Hippocampal formation (tissue), 2 donors: Measurements from ENCODE around the gene RPL41.
"Not testable (repeated sequence)": the region's sequence is repeated elsewhere in the genome, so short reads cannot be mapped to it uniquely, and the experiment has no call there.

Experiments used
- DNase-seq, 2 donors: peaks; one replicate each; lab custom pipeline; 2025; lab: John Stamatoyannopoulos, UW

The RPL41 gene

GRCh38 chr12:56103066-56103711 is 13.2 kb upstream of the RPL41 start:
- DNase-seq, result no peak

- DNase-seq, result no peak
Observed at GRCh38 chr12:56103823-56104108, 12.7 kb upstream of the RPL41 start.

- peak; percentile 96 to 97 for DNase-seq
Observed at GRCh38 chr12:56104109-56104814, 12.2 kb upstream of the RPL41 start, which contains the start of gene PA2G4. Gene PA2G4, plus strand, starts transcription at chr12:56104559. Its CDS starts 179 bp downstream, at chr12:56104738.

GRCh38 chr12:56104815-56105608 is 11.4 kb upstream of the RPL41 start:
- DNase-seq, result no peak

DNA sequence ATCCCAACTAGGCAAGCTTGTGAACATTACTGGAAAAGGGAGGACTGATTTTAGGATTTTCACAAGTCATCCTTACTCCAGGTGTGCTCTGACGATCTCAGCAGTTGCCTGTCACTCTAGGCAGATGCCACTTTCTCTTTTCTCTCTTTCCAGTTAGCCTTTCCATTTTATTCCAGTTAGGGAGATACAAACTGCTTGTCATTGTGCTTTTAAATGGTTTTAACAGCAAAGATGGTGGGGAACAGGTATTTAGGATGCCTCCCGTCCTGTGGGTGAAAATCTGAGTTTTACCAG is 10.9 kb upstream of the RPL41 start:
- no peak for DNase-seq

- no peak for DNase-seq
Observed at GRCh38 chr12:56107242-56107641, 9.2 kb upstream of the RPL41 start.

- DNase-seq, result no peak
Observed at GRCh38 chr12:56110571-56110970, 5.9 kb upstream of the RPL41 start.

DNA sequence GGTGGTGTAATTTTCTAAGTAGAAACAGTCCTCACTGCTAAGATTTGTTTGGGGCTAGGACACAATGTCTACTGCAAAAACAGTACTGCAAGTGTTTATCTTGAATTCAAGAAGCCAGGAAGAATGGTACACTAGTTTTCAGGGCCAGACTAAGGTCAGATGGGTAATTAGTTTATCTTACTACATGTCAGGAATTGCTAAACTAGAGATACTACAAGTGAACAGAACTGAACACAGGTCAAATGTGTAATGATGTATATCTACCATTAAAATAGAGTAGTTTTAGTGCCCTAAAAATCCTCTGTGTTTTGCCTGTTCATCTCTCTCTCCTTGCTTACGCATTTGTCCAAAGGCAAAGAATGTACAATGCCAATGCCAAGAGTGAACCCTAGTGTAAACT is 2.3 kb upstream of the RPL41 start:
- DNase-seq, result no peak

- DNase-seq, result no peak
Observed at GRCh38 chr12:56115329-56115728, 1.1 kb upstream of the RPL41 start.

DNA sequence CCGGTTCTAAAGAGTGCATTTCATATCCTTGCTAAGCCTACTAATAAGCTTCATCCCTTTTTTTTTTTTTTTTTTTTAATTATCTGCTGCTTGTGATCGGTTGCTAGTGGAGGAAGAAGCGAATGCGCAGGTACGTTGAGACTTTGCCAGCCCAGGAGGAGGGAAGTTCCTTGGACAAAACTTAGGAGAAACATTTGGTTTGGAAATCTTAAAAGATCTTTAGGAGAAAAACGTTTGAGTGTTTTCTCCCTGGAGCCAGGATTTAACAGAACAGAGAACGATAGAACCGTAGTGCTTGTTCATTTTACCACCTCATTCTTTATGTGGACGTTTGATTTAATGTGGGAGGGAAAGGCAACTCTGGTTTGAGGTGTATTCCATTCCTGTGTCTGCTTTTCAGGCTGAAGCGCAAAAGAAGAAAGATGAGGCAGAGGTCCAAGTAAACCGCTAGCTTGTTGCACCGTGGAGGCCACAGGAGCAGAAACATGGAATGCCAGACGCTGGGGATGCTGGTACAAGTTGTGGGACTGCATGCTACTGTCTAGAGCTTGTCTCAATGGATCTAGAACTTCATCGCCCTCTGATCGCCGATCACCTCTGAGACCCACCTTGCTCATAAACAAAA is 761 bp downstream of the RPL41 start:
- not testable (repeated sequence) for DNase-seq

DNA sequence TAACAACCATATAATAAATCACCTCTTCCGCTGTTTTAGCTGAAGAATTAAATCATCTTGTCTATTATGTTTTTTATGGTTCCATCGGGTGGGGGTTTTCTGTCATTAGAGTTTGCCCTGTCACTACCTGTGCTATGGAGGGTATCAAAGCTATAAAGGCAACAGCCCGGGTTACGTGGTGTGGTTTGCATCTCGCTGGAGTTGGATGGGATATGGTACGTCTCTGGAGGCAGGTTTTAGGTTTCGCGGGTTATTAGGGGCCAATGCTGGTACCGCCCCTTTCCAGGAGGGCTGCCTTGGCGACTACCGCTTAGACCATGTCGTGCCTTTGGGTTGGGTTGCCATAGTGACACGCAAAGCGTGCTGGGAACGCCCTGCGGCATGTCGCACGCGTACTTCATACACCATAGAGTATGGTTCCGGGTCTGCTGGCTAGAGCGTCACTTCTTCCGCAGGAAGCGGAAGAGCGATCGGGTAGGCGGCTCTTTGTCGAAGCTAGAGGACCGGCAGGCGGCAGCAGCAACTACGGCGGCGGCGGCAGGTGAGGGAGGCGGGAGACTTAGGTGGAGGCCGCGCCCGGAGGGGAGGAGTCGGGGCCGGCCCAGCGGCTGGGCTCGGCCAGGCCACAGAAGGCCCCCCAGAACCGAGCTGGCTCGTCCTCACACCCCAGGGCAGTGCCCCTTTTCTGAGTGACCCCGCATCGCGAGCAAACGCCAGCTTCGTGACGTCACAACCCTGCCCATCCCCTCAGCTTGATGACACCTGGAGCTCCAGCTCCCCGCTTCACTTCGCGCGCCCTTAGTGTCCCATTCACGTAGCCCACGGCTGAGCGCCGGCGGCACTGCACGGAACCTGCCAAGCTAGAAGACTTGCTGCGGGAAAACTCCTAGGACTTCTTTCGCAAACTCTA is 1.6 kb downstream of the RPL41 start, which contains the start of gene ZC3H10:
ZC3H10 (plus strand) TSS at position 489 of the 910 bp plus-strand sequence. CDS start 2,297 bp downstream, outside the sequence.
- peak; percentile 94 to 97 for DNase-seq

- no peak for DNase-seq
Observed at GRCh38 chr12:56118688-56119357, 2.4 kb downstream of the RPL41 start.

DNA sequence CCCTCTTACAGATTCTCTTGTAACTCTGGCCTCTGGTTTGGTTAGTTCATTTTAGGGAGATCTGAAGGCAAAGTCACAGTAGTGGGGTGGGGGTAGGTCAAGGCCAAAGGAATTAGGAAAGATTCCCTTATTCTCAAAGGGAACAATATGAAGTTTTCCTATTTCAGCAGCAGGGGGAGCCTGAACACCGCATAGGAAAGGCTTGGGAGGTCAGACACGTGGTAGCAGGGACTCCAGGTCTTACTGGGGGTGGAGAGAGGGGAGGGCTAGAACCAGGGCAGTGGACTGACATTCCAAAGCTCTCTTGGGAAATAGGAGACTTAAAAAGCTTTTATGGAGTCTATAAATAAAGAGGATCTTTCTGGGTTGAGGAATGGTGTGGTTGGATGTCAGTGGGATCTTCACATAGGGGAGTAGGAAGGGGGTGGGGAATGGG is 2.9 kb downstream of the RPL41 start:
- DNase-seq, result peak; percentile 46 to 60

- DNase-seq, result no peak
Observed at GRCh38 chr12:56120158-56120846, 3.9 kb downstream of the RPL41 start.

GRCh38 chr12:56121204-56121870 is 4.9 kb downstream of the RPL41 start:
- no peak for DNase-seq

DNA sequence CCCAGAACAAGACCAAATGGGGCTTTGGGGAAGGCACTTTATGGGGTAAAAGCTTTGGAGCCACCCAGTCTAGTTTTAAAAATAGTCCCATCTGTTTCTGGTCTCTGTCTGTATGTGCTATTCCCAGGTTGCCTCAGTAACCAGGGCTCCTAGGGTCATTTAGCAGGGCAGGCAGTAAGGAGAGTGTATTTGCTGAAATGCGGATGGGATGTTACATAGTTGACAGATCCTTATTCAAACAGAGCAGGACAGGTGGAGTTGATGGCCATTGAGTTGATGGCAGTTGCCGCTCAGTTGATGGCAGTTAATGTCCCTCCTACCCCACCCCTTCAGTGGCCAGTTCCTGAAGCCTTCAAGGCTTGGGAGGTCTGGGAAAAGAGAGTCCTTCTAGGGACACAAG is 6.2 kb downstream of the RPL41 start:
- no peak for DNase-seq

DNA sequence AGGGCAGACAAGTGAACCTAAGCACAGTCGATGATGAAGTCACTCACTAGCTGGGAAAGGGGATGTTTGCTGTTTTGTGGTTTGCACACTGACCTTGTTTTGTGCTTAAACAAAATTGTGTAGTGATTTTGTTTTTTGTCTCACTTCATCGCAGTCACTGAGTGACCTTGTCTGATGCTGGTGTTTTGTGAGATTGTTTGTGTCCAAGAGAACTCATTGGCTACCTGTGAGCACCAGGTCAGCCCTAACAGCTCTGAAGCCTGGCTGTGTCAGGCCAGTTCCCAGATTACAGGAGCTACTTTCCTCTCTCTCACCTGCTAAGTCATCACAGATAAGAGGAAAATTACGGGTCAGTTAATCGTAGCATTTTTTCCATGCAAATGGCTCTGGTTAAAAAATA is 7.7 kb downstream of the RPL41 start:
- no peak for DNase-seq

- no peak for DNase-seq
Observed at GRCh38 chr12:56126732-56127239, 10.4 kb downstream of the RPL41 start.

DNA sequence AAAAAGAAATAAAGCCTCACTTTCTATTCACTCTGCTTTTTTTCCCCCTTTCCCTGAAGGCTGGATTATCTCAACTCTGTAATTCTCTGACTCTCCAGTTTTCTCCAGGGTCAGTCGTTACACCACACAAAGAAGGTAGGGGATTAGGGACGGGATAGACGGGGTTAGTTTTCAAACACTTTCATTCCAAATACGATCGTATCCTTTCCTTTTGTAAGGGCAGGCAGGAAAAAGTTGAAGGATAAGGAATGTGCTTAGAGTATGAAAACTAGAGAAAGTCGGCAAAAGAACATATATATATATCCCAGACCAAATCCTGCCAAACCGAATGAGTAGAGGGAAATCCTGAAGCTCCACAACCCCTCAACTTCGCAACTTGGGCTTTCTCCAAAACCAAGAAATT is 11.1 kb downstream of the RPL41 start:
- no peak for DNase-seq
